GOT3 (cell line): ENCODE results near the gene CPA4.

Experiments used
- DNase-seq: peaks from one replicate; lab custom pipeline; 2025; ENCODE audit warnings: mixed read lengths; lab: John Stamatoyannopoulos, UW

The CPA4 gene

DNA sequence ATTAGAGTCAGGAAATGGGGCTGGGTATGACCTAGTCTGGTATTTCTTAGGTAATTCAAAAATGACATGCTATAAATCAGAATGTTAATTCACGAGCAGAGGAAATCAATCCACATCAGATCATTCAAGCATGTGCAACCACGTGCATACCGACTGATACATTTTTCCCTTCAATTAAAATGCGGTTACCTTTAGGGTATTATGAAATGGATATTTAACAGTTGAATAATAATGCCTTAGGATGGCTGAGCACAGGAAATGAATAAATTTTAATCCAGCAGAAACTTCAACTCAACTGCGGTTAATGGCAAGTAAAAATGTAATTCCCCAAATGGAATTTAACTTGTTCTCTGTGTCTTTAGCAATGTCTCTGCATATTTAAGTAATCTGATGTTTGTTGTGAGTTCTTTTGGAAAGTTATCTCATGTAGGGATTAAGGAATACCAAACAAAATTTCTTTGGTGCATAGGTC lies 17.1 kb upstream of the CPA4 start:
- DNase-seq = no peak

- no peak for DNase-seq
These were observed 15.9 kb upstream of the CPA4 start for GRCh38 chr7:130276796-130277762.

DNA sequence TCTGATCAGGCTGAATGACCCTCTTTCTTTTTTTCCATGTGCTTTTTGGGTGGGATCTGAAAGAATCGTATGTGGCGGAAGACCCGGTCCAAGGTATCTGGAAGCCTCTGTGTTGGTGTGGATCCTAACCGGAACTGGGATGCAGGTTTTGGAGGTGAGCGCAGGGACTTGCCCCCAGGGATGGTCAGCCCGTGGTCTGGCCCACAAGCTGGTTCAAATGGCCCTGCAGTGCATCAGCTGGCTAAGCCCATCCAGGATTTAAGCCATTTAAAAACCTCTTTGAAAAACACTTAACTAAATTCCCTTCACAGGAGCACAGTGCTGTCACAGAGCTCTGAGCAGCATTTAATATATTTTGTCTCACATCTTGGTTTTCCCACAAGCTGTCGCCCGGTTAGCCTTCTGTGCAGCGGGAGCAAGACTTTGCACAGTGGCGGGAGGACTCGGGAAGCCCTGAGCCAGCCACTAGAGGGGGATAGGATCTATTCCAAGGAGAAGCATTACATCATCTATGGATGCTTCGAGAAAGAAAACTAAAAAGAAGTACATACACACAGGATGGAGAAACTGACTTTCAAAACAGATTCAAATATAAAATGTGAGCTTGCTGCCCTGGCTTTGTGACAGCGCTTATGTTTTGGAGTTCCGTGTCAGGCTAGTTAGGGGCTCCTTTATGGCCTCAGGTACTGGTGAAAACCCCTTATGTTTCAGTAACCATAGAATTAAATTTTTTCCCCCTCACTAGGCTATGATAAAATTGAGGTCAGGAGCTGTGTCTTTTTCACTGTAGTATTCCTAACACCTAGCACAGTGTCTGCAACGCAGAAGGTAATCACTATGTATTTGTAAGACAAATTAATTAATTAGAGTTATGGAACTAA lies 15.0 kb upstream of the CPA4 start:
- no peak for DNase-seq

GRCh38 chr7:130278860-130279259 lies 14.1 kb upstream of the CPA4 start:
- no peak for DNase-seq

DNA sequence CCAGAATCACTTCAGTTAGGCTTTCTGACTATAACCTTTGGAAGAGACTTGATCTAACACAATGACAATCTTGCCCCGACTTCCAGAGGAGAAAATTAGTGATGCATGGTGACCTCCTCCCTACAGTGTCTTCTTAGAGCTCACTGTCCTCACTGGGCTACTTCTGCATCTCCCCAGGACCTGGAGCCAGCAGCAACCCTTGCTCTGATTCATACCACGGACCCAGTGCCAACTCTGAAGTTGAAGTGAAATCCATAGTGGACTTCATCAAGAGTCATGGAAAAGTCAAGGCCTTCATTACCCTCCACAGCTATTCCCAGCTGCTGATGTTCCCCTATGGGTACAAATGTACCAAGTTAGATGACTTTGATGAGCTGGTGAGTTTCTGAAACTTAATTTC lies 13.7 kb upstream of the CPA4 start:
- no peak for DNase-seq

GRCh38 chr7:130279906-130280305 lies 13.1 kb upstream of the CPA4 start:
- no peak for DNase-seq

- no peak for DNase-seq
These were observed 11.7 kb upstream of the CPA4 start for GRCh38 chr7:130281260-130281659.

DNA sequence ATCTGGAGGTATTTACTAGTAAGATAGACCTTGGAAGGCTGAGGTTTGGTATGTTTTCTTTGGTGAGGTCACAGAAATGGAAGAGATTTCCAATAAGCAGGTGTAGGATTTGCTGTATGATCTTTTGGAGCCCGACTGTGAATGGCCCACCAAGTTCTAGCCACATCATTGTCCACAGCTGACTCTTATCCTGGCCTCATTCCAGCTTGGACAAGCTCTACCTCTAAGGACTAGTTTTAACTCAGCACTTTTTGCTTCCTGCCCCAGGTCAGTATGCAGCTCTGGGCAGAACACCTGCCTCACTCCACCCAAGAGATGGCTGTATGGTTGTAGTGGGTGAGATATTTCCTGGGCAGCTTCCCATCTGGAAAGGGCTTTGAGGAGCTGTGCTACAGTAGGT lies 6.1 kb upstream of the CPA4 start:
- no peak for DNase-seq

- no peak for DNase-seq
These were observed 4.8 kb upstream of the CPA4 start for GRCh38 chr7:130288168-130288567.

DNA sequence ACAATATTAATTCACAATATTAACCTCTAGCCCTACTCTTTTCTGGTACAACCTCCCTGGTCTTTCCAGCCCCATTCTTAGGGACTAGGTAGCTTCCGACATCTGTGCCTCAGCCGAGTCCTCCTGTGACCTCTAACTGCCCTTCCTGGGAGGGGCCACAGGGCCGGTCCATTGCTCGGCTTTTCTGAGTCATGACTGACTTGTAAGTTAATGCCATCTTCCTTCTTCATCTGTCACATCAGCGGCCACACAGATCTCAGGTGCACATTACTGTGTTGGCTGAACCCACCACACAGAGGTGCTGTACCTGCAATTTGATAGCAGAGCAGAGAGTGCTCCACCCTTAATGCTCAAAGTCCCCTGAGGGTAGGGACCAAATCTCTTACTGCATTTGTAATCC lies 4.1 kb upstream of the CPA4 start:
- DNase-seq = no peak

DNA sequence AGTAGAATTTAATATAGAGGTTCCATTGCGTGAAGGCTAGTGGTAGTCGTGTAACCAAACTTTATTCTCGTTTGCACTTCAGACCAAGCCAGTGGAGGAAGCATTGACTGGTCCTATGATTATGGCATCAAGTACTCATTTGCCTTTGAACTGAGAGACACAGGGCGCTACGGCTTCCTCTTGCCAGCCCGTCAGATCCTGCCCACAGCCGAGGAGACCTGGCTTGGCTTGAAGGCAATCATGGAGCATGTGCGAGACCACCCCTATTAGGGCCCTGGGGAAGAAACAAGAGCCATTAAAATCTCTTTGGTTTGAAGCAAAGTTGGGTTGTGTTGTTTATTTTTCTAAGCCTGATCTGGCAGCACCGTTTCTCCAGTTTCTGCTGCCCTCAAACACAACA lies 3.5 kb upstream of the CPA4 start:
- no peak for DNase-seq

GRCh38 chr7:130290745-130291144 lies 2.2 kb upstream of the CPA4 start:
- DNase-seq = no peak

DNA sequence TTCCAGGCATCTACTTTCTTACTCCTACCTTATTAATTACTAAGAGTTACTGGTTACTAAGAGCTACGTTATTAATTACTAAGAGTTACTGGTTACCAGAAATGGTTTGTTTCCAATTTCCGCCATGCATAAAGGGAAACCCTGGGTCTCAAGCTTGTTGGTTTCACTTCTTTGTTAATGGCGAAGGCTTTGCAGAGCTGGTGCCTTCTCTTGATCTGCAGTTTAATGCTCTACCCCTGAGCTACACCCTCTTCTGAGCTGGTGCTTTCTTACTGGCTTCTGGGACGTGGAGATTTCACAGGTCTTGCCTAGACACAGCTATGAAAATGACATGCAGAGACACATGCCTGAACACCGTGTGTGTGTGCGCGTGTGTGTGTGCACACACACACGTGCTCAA lies 560 bp downstream of the CPA4 start:
- no peak for DNase-seq

- DNase-seq = no peak
These were observed 1.4 kb downstream of the CPA4 start for GRCh38 chr7:130294314-130294713.

GRCh38 chr7:130296221-130296951 lies 3.4 kb downstream of the CPA4 start:
- no peak for DNase-seq

DNA sequence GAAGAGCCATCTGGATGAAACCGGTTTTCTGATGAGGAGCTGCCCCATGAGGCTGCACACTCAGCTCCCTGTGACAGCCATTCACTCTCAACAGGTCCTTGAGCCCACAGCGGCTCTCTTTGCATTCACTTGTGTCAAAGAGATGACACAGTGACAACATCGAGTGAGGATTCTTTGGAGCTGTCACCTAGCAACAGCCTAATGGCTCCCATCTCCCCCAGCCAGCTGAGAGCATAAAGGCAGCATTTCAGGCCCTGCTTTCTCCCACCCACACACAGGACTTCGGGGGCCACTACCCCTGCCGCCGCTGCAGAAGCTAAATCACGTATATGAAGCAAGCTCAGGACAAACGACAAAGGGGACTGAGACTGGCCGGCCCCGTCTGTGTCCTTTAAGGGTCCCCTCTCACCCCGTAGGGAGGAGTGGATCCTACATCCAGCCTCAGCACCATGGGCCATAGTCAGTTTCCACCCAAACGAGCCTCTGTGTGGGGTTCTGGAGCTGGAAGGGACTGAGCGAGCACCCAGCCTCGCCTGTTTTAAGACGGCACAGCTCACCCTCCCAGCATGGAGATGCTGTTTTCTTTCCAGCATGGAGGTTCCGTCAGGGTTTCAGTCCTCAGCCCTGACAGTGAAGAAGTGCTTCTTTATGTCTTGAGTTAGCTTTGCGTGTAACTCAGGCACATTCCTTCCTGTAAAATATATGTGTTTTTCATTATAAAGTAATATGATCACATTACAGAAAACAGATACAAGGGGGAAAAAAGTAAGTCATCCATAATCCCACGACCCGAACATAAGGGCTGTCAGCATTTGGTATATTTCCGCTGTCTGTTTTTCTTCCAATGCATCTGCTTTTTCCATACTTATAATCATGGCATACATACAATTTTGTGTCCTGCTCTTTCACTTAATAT lies 4.9 kb downstream of the CPA4 start:
- no peak for DNase-seq

GRCh38 chr7:130298544-130299326 lies 5.8 kb downstream of the CPA4 start:
- no peak for DNase-seq

DNA sequence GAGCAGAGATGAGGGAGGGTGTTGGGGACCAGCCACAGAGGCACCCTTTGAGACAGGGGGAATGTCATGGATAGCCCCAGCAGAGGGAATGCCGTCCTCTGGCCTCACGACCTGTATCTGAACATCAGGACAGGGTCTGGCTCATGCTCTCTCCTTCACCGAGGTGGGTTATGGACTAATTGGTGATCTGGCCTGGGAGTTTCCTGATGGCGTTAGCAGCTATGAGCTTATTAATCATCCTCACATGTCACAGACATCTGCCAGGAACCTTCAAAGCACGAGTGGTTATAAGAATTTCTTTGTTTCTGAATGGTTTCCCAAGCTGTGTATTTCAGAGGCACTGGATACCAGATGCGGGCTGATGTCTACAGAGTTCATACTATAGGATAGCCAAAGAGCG lies 6.9 kb downstream of the CPA4 start:
- DNase-seq = no peak

DNA sequence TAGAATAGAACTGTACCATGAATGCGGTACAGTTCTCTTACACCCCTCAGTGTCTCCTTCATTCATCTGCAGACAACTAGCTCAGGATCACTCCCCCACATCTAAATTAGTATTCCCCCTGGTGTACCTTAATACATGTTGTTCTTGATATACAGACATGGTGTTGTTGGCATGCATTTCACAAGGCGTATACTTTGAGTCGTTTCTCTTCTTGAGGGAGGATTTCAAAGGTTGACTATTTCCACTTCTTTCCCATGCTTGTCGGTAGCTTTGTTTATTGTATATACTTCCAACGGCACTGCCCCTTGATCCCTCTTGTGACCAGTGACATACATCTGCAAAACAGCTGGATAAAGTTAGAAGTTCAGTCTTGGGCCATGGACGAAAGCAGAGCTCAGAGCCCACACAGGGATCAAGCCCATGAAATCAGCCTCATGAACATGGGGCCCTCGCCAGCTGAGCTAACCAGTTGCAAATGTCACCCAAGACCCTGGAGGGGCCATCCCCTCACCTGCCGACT lies 8.6 kb downstream of the CPA4 start:
- no peak for DNase-seq

GRCh38 chr7:130302649-130303048 lies 9.7 kb downstream of the CPA4 start:
- DNase-seq = no peak
